ENCODE measurements around the gene SAPCD2.

DNA sequence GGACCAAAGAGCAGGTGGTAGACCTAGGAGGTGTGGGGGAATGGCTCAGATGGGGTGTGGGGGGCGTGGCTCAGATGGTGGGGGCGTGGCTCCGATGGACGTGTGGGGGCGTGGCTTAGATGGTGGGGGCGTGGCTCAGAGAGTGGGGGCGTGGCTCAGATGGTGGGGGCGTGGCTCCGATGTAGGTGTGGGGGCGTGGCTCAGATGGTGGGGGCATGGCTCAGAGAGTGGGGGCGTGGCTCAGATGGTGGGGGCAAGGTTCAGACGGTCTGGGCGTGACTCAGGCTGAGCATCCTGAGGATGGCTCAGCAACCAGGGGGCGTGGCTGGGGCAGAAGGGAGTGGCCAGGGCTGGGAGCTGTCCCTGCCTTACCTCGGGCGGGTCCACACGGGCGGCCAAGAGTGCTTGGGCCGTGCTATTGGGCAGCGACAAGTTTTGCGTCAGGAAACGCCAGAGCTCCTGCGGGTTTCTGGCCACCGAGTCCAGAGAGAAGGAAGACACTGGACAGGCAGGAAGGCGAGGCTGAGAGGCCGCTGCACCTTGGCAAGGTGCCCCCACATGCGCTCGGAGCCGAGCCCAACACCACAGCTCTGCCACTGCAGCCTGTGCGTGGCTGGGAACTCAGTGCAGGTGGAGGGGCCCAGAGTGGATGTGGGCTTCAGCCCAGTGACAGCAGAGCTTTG, 48.2 kb downstream of the SAPCD2 start:
- no peak for TF ChIP-seq POLR2A (IDR thresholded peaks at IDR 0.05)
- TF ChIP-seq POLR2AphosphoS5 (IDR thresholded peaks at IDR 0.05; ENCODE audit: insufficient read depth in 1 of 2, low read depth in 1 of 2): no peak
